ENCODE data around the gene SPINT4.

GRCh38 chr20:45701104-45701503 is 21.0 kb upstream of the SPINT4 start:
- no peak for TF ChIP-seq CTCF (conservative IDR thresholded peaks at IDR 0.05)
- no peak for TF ChIP-seq EZH2 (IDR thresholded peaks at IDR 0.05; ENCODE audit: low read depth)
